ENCODE data around the gene ATP13A1.

ATP13A1 gene

DNA sequence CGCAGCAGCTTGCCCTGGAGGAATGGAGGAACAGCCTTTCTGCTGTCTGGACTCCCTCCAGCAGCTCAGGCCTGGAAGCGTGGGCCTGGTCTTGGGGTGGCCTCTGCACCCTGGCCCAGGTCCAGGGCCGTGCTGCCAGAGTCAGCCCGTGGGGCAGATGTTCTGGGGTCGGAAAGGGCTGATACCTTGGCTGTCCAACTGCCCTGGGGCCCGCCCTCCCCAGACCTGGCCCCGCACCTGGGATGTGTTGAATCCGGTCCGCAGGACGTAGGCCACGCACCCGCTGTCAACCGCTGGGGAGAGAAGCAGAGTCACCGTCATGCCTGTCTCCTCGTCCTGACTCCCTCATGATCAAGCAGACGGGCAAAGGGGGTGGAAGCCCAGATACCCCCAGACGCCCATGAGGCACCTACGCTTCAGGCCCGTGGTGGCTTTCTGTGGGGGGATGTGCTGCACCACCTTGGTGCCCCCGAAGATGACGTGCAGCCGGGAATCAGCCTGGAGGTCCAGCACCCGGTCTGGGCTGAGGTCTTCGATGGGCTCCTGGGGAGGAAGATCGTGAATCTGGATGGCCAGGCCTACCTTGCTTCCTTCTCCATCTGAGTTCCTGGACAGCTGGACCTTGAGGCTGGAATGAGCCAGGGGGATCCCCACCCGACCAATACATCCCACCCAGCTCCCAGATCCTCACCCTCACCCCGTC is 7.7 kb downstream of the ATP13A1 start:
- peaks cover 56% of the 10 kb centered on the region for H3K79me1 ChIP-seq (replicated peaks; ENCODE audit: low read length, poor library complexity, severe bottlenecking)
- 98% methylated on average over 27 of the region's 27 CpGs for WGBS
- H3K23ac ChIP-seq (ENCODE audit: low read length in 2 of 2): no peak overlapping the region
- no peak overlapping the region for H2AK5ac ChIP-seq (ENCODE audit: low read length, severe bottlenecking)
- H3K4ac ChIP-seq (ENCODE audit: low read depth in 1 of 2, low read length in 2 of 2): no peak overlapping the region
- H2BK12ac ChIP-seq (ENCODE audit: low read length in 2 of 2): no peak overlapping the region
- H4K8ac ChIP-seq (ENCODE audit: low read length): no peak overlapping the region
- DNase-seq: no peak
- H2AFZ ChIP-seq (ENCODE audit: low read depth, low read length): no peak overlapping the region
- H4K91ac ChIP-seq (ENCODE audit: low read length): no peak overlapping the region
- H3K14ac ChIP-seq (ENCODE audit: low read length in 2 of 2): no peak overlapping the region
- no peak overlapping the region for H3K4me2 ChIP-seq (ENCODE audit: low read length, poor library complexity, severe bottlenecking)
- H3K4me1 ChIP-seq (ENCODE audit: control insufficient read depth, insufficient read depth, low read depth, low read length): no peaks in the 10 kb centered on the region
- no peaks in the 10 kb centered on the region for H3K27me3 ChIP-seq (ENCODE audit: control insufficient read depth in 1 of 2, insufficient read depth in 1 of 2, low read length in 2 of 2)
- no peak overlapping the region for H3K4me3 ChIP-seq (ENCODE audit: insufficient read depth in 1 of 2, low read depth in 1 of 2, low read length in 2 of 2)
- no peak overlapping the region for H3K18ac ChIP-seq (ENCODE audit: low read depth in 1 of 2, low read length in 2 of 2)
- H3K27ac ChIP-seq (ENCODE audit: low read length, poor library complexity, severe bottlenecking): no peak overlapping the region
- no peak overlapping the region for H3K9ac ChIP-seq (ENCODE audit: low read length)
- no peak overlapping the region for H2BK120ac ChIP-seq (ENCODE audit: low read depth, low read length)
- no peak overlapping the region for H2BK5ac ChIP-seq (ENCODE audit: low read depth, low read length, poor library complexity, severe bottlenecking)
- H3K36me3 ChIP-seq (ENCODE audit: control insufficient read depth in 1 of 2, insufficient read depth in 2 of 2, low read depth in 1 of 2, low read length in 2 of 2): peaks cover 91 to 93% of the 10 kb centered on the region in 2 experiments
- no peaks in the 10 kb centered on the region for H3K9me3 ChIP-seq (ENCODE audit: control insufficient read depth, low read length)
- H2BK15ac ChIP-seq (ENCODE audit: low read depth, poor library complexity, severe bottlenecking): no peak overlapping the region

GRCh38 chr19:19655051-19655594 is 8.4 kb downstream of the ATP13A1 start:
- no peaks in the 10 kb centered on the region for H3K9me3 ChIP-seq (ENCODE audit: control insufficient read depth, low read length)
- H2BK12ac ChIP-seq (ENCODE audit: low read length in 2 of 2): no peak overlapping the region
- H3K4me1 ChIP-seq (ENCODE audit: control insufficient read depth, insufficient read depth, low read depth, low read length): no peaks in the 10 kb centered on the region
- H4K8ac ChIP-seq (ENCODE audit: low read length): no peak overlapping the region
- peaks cover 98 to 99% of the 10 kb centered on the region in 2 experiments for H3K36me3 ChIP-seq (ENCODE audit: control insufficient read depth in 1 of 2, insufficient read depth in 2 of 2, low read depth in 1 of 2, low read length in 2 of 2)
- H3K4ac ChIP-seq (ENCODE audit: low read depth in 1 of 2, low read length in 2 of 2): no peak overlapping the region
- no peak for DNase-seq
- H2BK120ac ChIP-seq (ENCODE audit: low read depth, low read length): no peak overlapping the region
- no peak overlapping the region for H3K4me2 ChIP-seq (ENCODE audit: low read length, poor library complexity, severe bottlenecking)
- no peak overlapping the region for H3K18ac ChIP-seq (ENCODE audit: low read depth in 1 of 2, low read length in 2 of 2)
- no peak overlapping the region for H2BK15ac ChIP-seq (ENCODE audit: low read depth, poor library complexity, severe bottlenecking)
- no peak overlapping the region for H3K14ac ChIP-seq (ENCODE audit: low read length in 2 of 2)
- H4K91ac ChIP-seq (ENCODE audit: low read length): no peak overlapping the region
- H2AK5ac ChIP-seq (ENCODE audit: low read length, severe bottlenecking): no peak overlapping the region
- no peaks in the 10 kb centered on the region for H3K27me3 ChIP-seq (ENCODE audit: control insufficient read depth in 1 of 2, insufficient read depth in 1 of 2, low read length in 2 of 2)
- H3K9ac ChIP-seq (ENCODE audit: low read length): no peak overlapping the region
- H3K79me1 ChIP-seq (replicated peaks; ENCODE audit: low read length, poor library complexity, severe bottlenecking): peaks cover 60% of the 10 kb centered on the region
- H2AFZ ChIP-seq (ENCODE audit: low read depth, low read length): no peak overlapping the region
- no peak overlapping the region for H3K23ac ChIP-seq (ENCODE audit: low read length in 2 of 2)
- no peak overlapping the region for H3K27ac ChIP-seq (ENCODE audit: low read length, poor library complexity, severe bottlenecking)
- H3K4me3 ChIP-seq (ENCODE audit: insufficient read depth in 1 of 2, low read depth in 1 of 2, low read length in 2 of 2): no peak overlapping the region
- no peak overlapping the region for H2BK5ac ChIP-seq (ENCODE audit: low read depth, low read length, poor library complexity, severe bottlenecking)
- WGBS: 95% methylated on average over 22 of the region's 22 CpGs

- WGBS: 98% methylated on average over 15 of the region's 15 CpGs
- Histone ChIP-seq H3K9ac (ENCODE audit: low read length) (no peak overlapping the region), H4K8ac (ENCODE audit: low read length) (no peak overlapping the region), H3K14ac (ENCODE audit: low read length in 2 of 2) (no peak overlapping the region), H2BK120ac (ENCODE audit: low read depth, low read length) (no peak overlapping the region), H3K18ac (ENCODE audit: low read depth in 1 of 2, low read length in 2 of 2) (no peak overlapping the region), H3K23ac (ENCODE audit: low read length in 2 of 2) (no peak overlapping the region), H3K27me3 (ENCODE audit: control insufficient read depth in 1 of 2, insufficient read depth in 1 of 2, low read length in 2 of 2) (no peaks in the 10 kb centered on the region), H2BK15ac (ENCODE audit: low read depth, poor library complexity, severe bottlenecking) (no peak overlapping the region), H3K4me1 (ENCODE audit: control insufficient read depth, insufficient read depth, low read depth, low read length) (no peaks in the 10 kb centered on the region), H4K91ac (ENCODE audit: low read length) (no peak overlapping the region), H3K4ac (ENCODE audit: low read depth in 1 of 2, low read length in 2 of 2) (no peak overlapping the region), H3K79me1 (replicated peaks; ENCODE audit: low read length, poor library complexity, severe bottlenecking) (peaks cover 55% of the 10 kb centered on the region), H3K4me2 (ENCODE audit: low read length, poor library complexity, severe bottlenecking) (no peak overlapping the region), H3K4me3 (ENCODE audit: insufficient read depth in 1 of 2, low read depth in 1 of 2, low read length in 2 of 2) (no peak overlapping the region), H3K27ac (ENCODE audit: low read length, poor library complexity, severe bottlenecking) (no peak overlapping the region), H3K36me3 (ENCODE audit: control insufficient read depth in 1 of 2, insufficient read depth in 2 of 2, low read depth in 1 of 2, low read length in 2 of 2) (peaks cover 99% of the 10 kb centered on the region in 2 experiments), H2BK5ac (ENCODE audit: low read depth, low read length, poor library complexity, severe bottlenecking) (no peak overlapping the region), H2AK5ac (ENCODE audit: low read length, severe bottlenecking) (no peak overlapping the region), H2BK12ac (ENCODE audit: low read length in 2 of 2) (no peak overlapping the region), H3K9me3 (ENCODE audit: control insufficient read depth, low read length) (no peaks in the 10 kb centered on the region), H2AFZ (ENCODE audit: low read depth, low read length) (no peak overlapping the region)
- DNase-seq: no peak
Measured at GRCh38 chr19:19654441-19654840, 9.0 kb downstream of the ATP13A1 start.

- Histone ChIP-seq H2AFZ (ENCODE audit: low read depth, low read length) (no peak overlapping the region), H2BK5ac (ENCODE audit: low read depth, low read length, poor library complexity, severe bottlenecking) (no peak overlapping the region), H3K4ac (ENCODE audit: low read depth in 1 of 2, low read length in 2 of 2) (no peak overlapping the region), H4K8ac (ENCODE audit: low read length) (no peak overlapping the region), H3K18ac (ENCODE audit: low read depth in 1 of 2, low read length in 2 of 2) (no peak overlapping the region), H3K36me3 (ENCODE audit: control insufficient read depth in 1 of 2, insufficient read depth in 2 of 2, low read depth in 1 of 2, low read length in 2 of 2) (peaks cover 97% of the 10 kb centered on the region in 2 experiments), H3K14ac (ENCODE audit: low read length in 2 of 2) (no peak overlapping the region), H2BK12ac (ENCODE audit: low read length in 2 of 2) (no peak overlapping the region), H2BK120ac (ENCODE audit: low read depth, low read length) (no peak overlapping the region), H3K79me1 (replicated peaks; ENCODE audit: low read length, poor library complexity, severe bottlenecking) (peaks cover 52% of the 10 kb centered on the region), H3K4me3 (ENCODE audit: insufficient read depth in 1 of 2, low read depth in 1 of 2, low read length in 2 of 2) (no peak overlapping the region), H3K4me1 (ENCODE audit: control insufficient read depth, insufficient read depth, low read depth, low read length) (no peaks in the 10 kb centered on the region), H3K4me2 (ENCODE audit: low read length, poor library complexity, severe bottlenecking) (no peak overlapping the region), H3K27ac (ENCODE audit: low read length, poor library complexity, severe bottlenecking) (no peak overlapping the region), H2AK5ac (ENCODE audit: low read length, severe bottlenecking) (no peak overlapping the region), H3K9ac (ENCODE audit: low read length) (no peak overlapping the region), H2BK15ac (ENCODE audit: low read depth, poor library complexity, severe bottlenecking) (no peak overlapping the region), H4K91ac (ENCODE audit: low read length) (no peak overlapping the region), H3K23ac (ENCODE audit: low read length in 2 of 2) (no peak overlapping the region), H3K9me3 (ENCODE audit: control insufficient read depth, low read length) (no peaks in the 10 kb centered on the region), H3K27me3 (ENCODE audit: control insufficient read depth in 1 of 2, insufficient read depth in 1 of 2, low read length in 2 of 2) (no peaks in the 10 kb centered on the region)
- 95% methylated on average over 23 of the region's 23 CpGs for WGBS
- no peak for DNase-seq
Measured at GRCh38 chr19:19653597-19654147, 9.8 kb downstream of the ATP13A1 start.

Measured in mesenchymal stem cell (in vitro differentiated cells and primary cell).